Immature natural killer cell (primary cell): ENCODE measurements around the gene RAMP3. TPM values are rescaled to one million over a fixed set of nuclear protein-coding genes. Genes with fewer than 3 reads are reported as not detected.
"Not testable (repeated sequence)": the region's sequence is repeated elsewhere in the genome, so short reads cannot be mapped to it uniquely, and the experiment has no call there.

ENCODE experiments used
- DNase-seq, 3 donors: peaks; one replicate each; pipeline ENCODE4 v3.0.0; 2022; ENCODE audit warnings: mixed read lengths in 1 of 3
- H3K27ac Mint-ChIP-seq, 6 donors: one replicate each; pipeline ENCODE4 v1.8.0; 2020; ENCODE audit warnings: mixed read lengths in 6 of 6, mild to moderate bottlenecking in 5 of 6, inconsistent platforms in 4 of 6, moderate library complexity in 3 of 6
- H3K27me3 Mint-ChIP-seq, 3 donors: one replicate each; pipeline ENCODE4 v1.8.0; 2020 to 2021; ENCODE audit warnings: low read depth in 3 of 3, mild to moderate bottlenecking in 3 of 3, mixed read lengths in 3 of 3, moderate library complexity in 3 of 3, inconsistent platforms in 1 of 3
- H3K36me3 Mint-ChIP-seq, 3 donors: one replicate each; pipeline ENCODE4 v1.8.0; 2020; ENCODE audit warnings: mixed read lengths in 3 of 3, inconsistent platforms in 2 of 3, mild to moderate bottlenecking in 2 of 3
- H3K4me1 Mint-ChIP-seq, 2 donors: one replicate each; pipeline ENCODE4 v1.8.0; 2020; ENCODE audit warnings: inconsistent platforms in 2 of 2, mild to moderate bottlenecking in 2 of 2, mixed read lengths in 2 of 2, moderate library complexity in 1 of 2
- H3K4me3 Mint-ChIP-seq, 5 donors: one replicate each; pipeline ENCODE4 v1.8.0; 2020; ENCODE audit warnings: mild to moderate bottlenecking in 5 of 5, mixed read lengths in 5 of 5, inconsistent platforms in 3 of 5, moderate library complexity in 3 of 5
- H3K9me3 Mint-ChIP-seq, 6 donors: one replicate each; pipeline ENCODE4 v1.8.0; 2020; ENCODE audit warnings: mild to moderate bottlenecking in 6 of 6, mixed read lengths in 6 of 6, inconsistent platforms in 4 of 6, moderate library complexity in 3 of 6
- polyA plus RNA-seq, 3 donors: library from polyadenylated mRNA; unstranded; fragments of 300-500 nt; fragmentation: Illumina TruSeq; gene quantifications; one replicate each; pipeline ENCODE4 v1.2.3, GENCODE V29; 2021

RAMP3 gene
- polyA plus RNA-seq, 3 donors from 2014 or later, result not detected

GRCh38 chr7:45138433-45139267 is 18.9 kb upstream of the RAMP3 start:
- Mint-ChIP-seq H3K27ac (peak overlapping the region in 2 of 6 donors; percentile 37 to 54), H3K9me3 (no peaks in the 10 kb centered on the region), H3K27me3 (peaks cover 0 to 2% (median 0%) of the 10 kb centered on the region in 3 donors), H3K36me3 (peaks cover 0 to 3% (median 0%) of the 10 kb centered on the region in 3 donors), H3K4me1 (peaks cover 10 to 12% of the 10 kb centered on the region in 2 donors), H3K4me3 (no peak overlapping the region)
- DNase-seq, result no peak

GRCh38 chr7:45140827-45141226 is 16.8 kb upstream of the RAMP3 start:
- Mint-ChIP-seq H3K36me3 (peaks cover 0 to 3% (median 0%) of the 10 kb centered on the region in 3 donors), H3K4me1 (peaks cover 7% of the 10 kb centered on the region in 2 donors), H3K9me3 (no peaks in the 10 kb centered on the region), H3K27ac (peak overlapping the region in 1 of 6 donors; percentile 57), H3K4me3 (peak overlapping the region in 1 of 5 donors; percentile 19), H3K27me3 (peaks cover 0 to 7% (median 1%) of the 10 kb centered on the region in 3 donors)
- DNase-seq, result no peak

- Mint-ChIP-seq H3K27ac (no peak overlapping the region), H3K9me3 (no peaks in the 10 kb centered on the region)
These were observed 14.0 kb upstream of the RAMP3 start for GRCh38 chr7:45143616-45144015.

GRCh38 chr7:45145881-45146280 is 11.7 kb upstream of the RAMP3 start:
- Mint-ChIP-seq H3K4me3 (no peak overlapping the region), H3K9me3 (no peaks in the 10 kb centered on the region), H3K27ac (no peak overlapping the region), H3K27me3 (peaks cover 0 to 8% (median 7%) of the 10 kb centered on the region in 3 donors), H3K4me1 (no peaks in the 10 kb centered on the region), H3K36me3 (peaks cover 0 to under 1% (median 0%) of the 10 kb centered on the region in 3 donors)
- DNase-seq, result no peak

More at GRCh38 chr7:45143616-45144015, 14.0 kb upstream of the RAMP3 start:
- Mint-ChIP-seq H3K27me3 (peaks cover 0 to 8% (median 7%) of the 10 kb centered on the region in 3 donors), H3K4me3 (no peak overlapping the region), H3K4me1 (peaks cover 0 to 4% of the 10 kb centered on the region in 2 donors), H3K36me3 (peaks cover 0 to 3% (median 0%) of the 10 kb centered on the region in 3 donors)
- no peak for DNase-seq

- H3K9me3 Mint-ChIP-seq, result no peaks in the 10 kb centered on the region
- H3K4me1 Mint-ChIP-seq, result no peaks in the 10 kb centered on the region
- H3K27ac Mint-ChIP-seq, result no peak overlapping the region
- H3K4me3 Mint-ChIP-seq, result no peak overlapping the region
- no peak for DNase-seq
- peaks cover 0 to 9% (median 7%) of the 10 kb centered on the region in 3 donors for H3K27me3 Mint-ChIP-seq
- H3K36me3 Mint-ChIP-seq, result no peaks in the 10 kb centered on the region
These were observed 10.8 kb upstream of the RAMP3 start for GRCh38 chr7:45146531-45147379.

GRCh38 chr7:45147858-45148652 is 9.5 kb upstream of the RAMP3 start:
- Mint-ChIP-seq H3K27me3 (peaks cover 0 to 9% (median 7%) of the 10 kb centered on the region in 3 donors), H3K4me3 (no peak overlapping the region), H3K36me3 (no peaks in the 10 kb centered on the region), H3K9me3 (no peaks in the 10 kb centered on the region), H3K27ac (no peak overlapping the region), H3K4me1 (no peaks in the 10 kb centered on the region)
- no peak for DNase-seq

GRCh38 chr7:45148653-45148973 is 9.0 kb upstream of the RAMP3 start:
- Mint-ChIP-seq H3K4me1 (no peaks in the 10 kb centered on the region), H3K27me3 (peaks cover 0 to 9% (median 6%) of the 10 kb centered on the region in 3 donors), H3K36me3 (no peaks in the 10 kb centered on the region), H3K27ac (no peak overlapping the region), H3K4me3 (no peak overlapping the region), H3K9me3 (no peaks in the 10 kb centered on the region)
- no peak for DNase-seq

GRCh38 chr7:45149606-45150005 is 8.0 kb upstream of the RAMP3 start:
- no peak overlapping the region for H3K4me3 Mint-ChIP-seq
- DNase-seq, result no peak
- H3K4me1 Mint-ChIP-seq, result no peaks in the 10 kb centered on the region
- H3K9me3 Mint-ChIP-seq, result no peaks in the 10 kb centered on the region
- peaks cover 0 to 9% (median 0%) of the 10 kb centered on the region in 3 donors for H3K27me3 Mint-ChIP-seq
- H3K36me3 Mint-ChIP-seq, result no peaks in the 10 kb centered on the region
- H3K27ac Mint-ChIP-seq, result no peak overlapping the region

- no peak for DNase-seq
- no peak overlapping the region for H3K4me3 Mint-ChIP-seq
- no peak overlapping the region for H3K27ac Mint-ChIP-seq
- peaks cover 0 to 9% (median 0%) of the 10 kb centered on the region in 3 donors for H3K27me3 Mint-ChIP-seq
- H3K9me3 Mint-ChIP-seq, result no peaks in the 10 kb centered on the region
- H3K36me3 Mint-ChIP-seq, result no peaks in the 10 kb centered on the region
- H3K4me1 Mint-ChIP-seq, result no peaks in the 10 kb centered on the region
These were observed 7.4 kb upstream of the RAMP3 start for GRCh38 chr7:45150199-45150598.

GRCh38 chr7:45151131-45151684 is 6.4 kb upstream of the RAMP3 start:
- no peaks in the 10 kb centered on the region for H3K36me3 Mint-ChIP-seq
- no peak overlapping the region for H3K4me3 Mint-ChIP-seq
- peaks cover 0 to 8% (median 2%) of the 10 kb centered on the region in 3 donors for H3K27me3 Mint-ChIP-seq
- no peak for DNase-seq
- H3K9me3 Mint-ChIP-seq, result no peaks in the 10 kb centered on the region
- H3K4me1 Mint-ChIP-seq, result no peaks in the 10 kb centered on the region
- H3K27ac Mint-ChIP-seq, result no peak overlapping the region

- Mint-ChIP-seq H3K9me3 (no peaks in the 10 kb centered on the region), H3K27me3 (peaks cover 0 to 7% (median 5%) of the 10 kb centered on the region in 3 donors), H3K36me3 (no peaks in the 10 kb centered on the region), H3K4me1 (peaks cover 0 to 4% of the 10 kb centered on the region in 2 donors), H3K4me3 (no peak overlapping the region), H3K27ac (no peak overlapping the region)
- no peak for DNase-seq
These were observed 5.6 kb upstream of the RAMP3 start for GRCh38 chr7:45151967-45152366.

- Mint-ChIP-seq H3K27me3 (peaks cover 0 to 11% (median 3%) of the 10 kb centered on the region in 3 donors), H3K27ac (peak overlapping the region in 1 of 6 donors; percentile 18), H3K4me3 (no peak overlapping the region), H3K4me1 (peaks cover 0 to 7% of the 10 kb centered on the region in 2 donors), H3K9me3 (no peaks in the 10 kb centered on the region), H3K36me3 (no peaks in the 10 kb centered on the region)
- DNase-seq, result no peak
These were observed 4.4 kb upstream of the RAMP3 start for GRCh38 chr7:45153233-45153632.

- H3K36me3 Mint-ChIP-seq, H3K4me3 Mint-ChIP-seq, DNase-seq, H3K9me3 Mint-ChIP-seq, H3K4me1 Mint-ChIP-seq, H3K27ac Mint-ChIP-seq: not testable (repeated sequence)
- peaks cover 3 to 15% (median 3%) of the 10 kb centered on the region in 3 donors for H3K27me3 Mint-ChIP-seq
These were observed 3.7 kb upstream of the RAMP3 start for GRCh38 chr7:45153861-45154260.
